HepG2 (cell line): Measurements from ENCODE around the gene AGAP1. TPM values are rescaled to one million over a fixed set of nuclear protein-coding genes. Genes with fewer than 3 reads are reported as not detected.

Experiments used
- ESRRA ChIP-seq: sonication (generic); formaldehyde crosslinking; IDR thresholded peaks from 2 replicates; pipeline ENCODE4 v1.5.1; 2020; ENCODE audit warnings: mild to moderate bottlenecking, low read depth, missing genetic modification reagents
- FOXA3 ChIP-seq: IDR thresholded peaks from 2 replicates; pipeline ENCODE4 v1.6.1; 2016; ENCODE audit warnings: missing genetic modification reagents, missing compliant biosample characterization
- HIVEP1 ChIP-seq: sonication (generic); formaldehyde crosslinking; IDR thresholded peaks from 2 replicates; pipeline ENCODE4 v1.4.0; 2020; ENCODE audit warnings: mild to moderate bottlenecking, missing genetic modification reagents
- REXO4 ChIP-seq: sonication (generic); formaldehyde crosslinking; IDR thresholded peaks from 2 replicates; pipeline ENCODE4 v1.8.0; 2022; ENCODE audit warnings: missing genetic modification reagents, mild to moderate bottlenecking, borderline replicate concordance
- SAP130 ChIP-seq: IDR thresholded peaks from 2 replicates; pipeline ENCODE4 v1.6.1; 2016; ENCODE audit warnings: low read depth
- ZBTB38 ChIP-seq: sonication (generic); formaldehyde crosslinking; IDR thresholded peaks from 2 replicates; pipeline ENCODE4 v1.5.1; 2020; ENCODE audit warnings: mild to moderate bottlenecking, missing genetic modification reagents
- ZNF296 ChIP-seq: sonication (generic); formaldehyde crosslinking; conservative IDR thresholded peaks from 2 replicates; pipeline ENCODE4 v1.5.0; 2020; ENCODE audit warnings: mild to moderate bottlenecking, missing genetic modification reagents
- ZNF331 ChIP-seq: sonication (generic); formaldehyde crosslinking; IDR thresholded peaks from 2 replicates; pipeline ENCODE4 v1.4.0; 2020; ENCODE audit warnings: missing genetic modification reagents
- polyA plus RNA-seq, 8 experiments: library from polyadenylated mRNA; depleted of rRNA in 3 of 8; stranded (reverse) in 7 of 8; unstranded in 1 of 8; fragments of >200 nt; fragmentation: Illumina TruSeq in 4 of 8; extraction: Trizol in 4 of 8; gene quantifications; 2 replicates each; pipeline versions ENCODE4 v1.2.1 to v1.2.3, GENCODE V29; 2011 to 2016; ENCODE audit warnings: low read depth in 4 of 8, missing spikeins in 1 of 8, mixed read lengths in 1 of 8; ENCODE audit not compliant: insufficient read depth in 1 of 8
- total RNA-seq, 5 experiments: library from RNA; depleted of rRNA; stranded (reverse); fragments of >200 nt; fragmentation: Illumina TruSeq; extraction: Trizol; gene quantifications; 2 replicates each; pipeline ENCODE4 v1.2.3, GENCODE V29; 2016; ENCODE audit warnings: low read depth in 1 of 5
- TF ChIP-seq, protein P1 (sequence below): sonication (generic); formaldehyde crosslinking; IDR thresholded peaks from 2 replicates; pipeline ENCODE4 v1.5.0; 2020; ENCODE audit warnings: mild to moderate bottlenecking, missing genetic modification reagents
- TF ChIP-seq, protein P2 (sequence below): IDR thresholded peaks from 2 replicates; pipeline ENCODE4 v1.6.1; 2016; ENCODE audit warnings: mild to moderate bottlenecking, missing biosample characterization, missing genetic modification reagents
- TF ChIP-seq, protein P3 (sequence below): sonication (generic); formaldehyde crosslinking; IDR thresholded peaks from 2 replicates; pipeline ENCODE4 v1.5.1; 2020; ENCODE audit warnings: missing genetic modification reagents, mild to moderate bottlenecking, borderline replicate concordance
- TF ChIP-seq, protein P4 (sequence below), 2 experiments: fragments of 450-650 bp in 1 of 2; sonication (generic) in 1 of 2; formaldehyde crosslinking; IDR thresholded peaks; 2 replicates each; pipeline versions ENCODE4 v1.5.0 to v1.8.0; 2020 to 2022; ENCODE audit warnings: mild to moderate bottlenecking in 1 of 2, missing genetic modification reagents in 1 of 2
- TF ChIP-seq, protein P5 (sequence below): sonication (generic); formaldehyde crosslinking; IDR thresholded peaks from 2 replicates; pipeline ENCODE4 v1.5.0; 2020; ENCODE audit warnings: missing genetic modification reagents
- TF ChIP-seq, protein P6 (sequence below): IDR thresholded peaks from 2 replicates; pipeline ENCODE4 v1.6.1; 2018; ENCODE audit warnings: missing genetic modification reagents
- TF ChIP-seq, protein P7 (sequence below): sonication (generic); formaldehyde crosslinking; IDR thresholded peaks from 2 replicates; pipeline ENCODE4 v1.4.0; 2020; ENCODE audit warnings: mild to moderate bottlenecking, missing genetic modification reagents
- TF ChIP-seq, protein P8 (sequence below): sonication (generic); formaldehyde crosslinking; IDR thresholded peaks from 2 replicates; pipeline ENCODE4 v1.8.1; 2022; ENCODE audit warnings: mild to moderate bottlenecking, missing genetic modification reagents

AGAP1 gene
- total and polyA plus RNA-seq, 2 of the 13 experiments (the other 11 are each of a cell fraction or from before 2014, with no cell fraction given), result 21.2 to 32.7 TPM

DNA sequence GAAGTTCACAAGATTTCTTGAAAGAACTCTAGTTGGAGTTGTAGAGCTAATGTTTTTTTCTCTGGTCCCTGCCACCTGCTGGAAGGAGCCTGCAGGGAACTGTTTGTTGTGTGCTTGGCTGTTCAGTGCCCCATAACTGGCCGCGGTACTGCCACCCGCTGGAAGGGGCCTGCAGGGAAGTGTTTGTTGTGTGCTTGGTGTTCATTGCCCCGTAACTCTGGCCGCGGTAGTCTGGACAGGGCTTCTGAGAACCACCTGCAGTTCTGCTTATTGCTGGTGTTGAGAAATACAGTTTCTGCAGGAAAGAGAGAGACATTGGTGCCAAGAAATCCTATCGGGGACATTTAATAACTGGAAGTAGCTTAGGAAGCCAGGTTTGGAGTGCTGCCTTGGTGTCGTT, 58.1 kb downstream of the AGAP1 start (continued):
- TF ChIP-seq, protein P1, sequence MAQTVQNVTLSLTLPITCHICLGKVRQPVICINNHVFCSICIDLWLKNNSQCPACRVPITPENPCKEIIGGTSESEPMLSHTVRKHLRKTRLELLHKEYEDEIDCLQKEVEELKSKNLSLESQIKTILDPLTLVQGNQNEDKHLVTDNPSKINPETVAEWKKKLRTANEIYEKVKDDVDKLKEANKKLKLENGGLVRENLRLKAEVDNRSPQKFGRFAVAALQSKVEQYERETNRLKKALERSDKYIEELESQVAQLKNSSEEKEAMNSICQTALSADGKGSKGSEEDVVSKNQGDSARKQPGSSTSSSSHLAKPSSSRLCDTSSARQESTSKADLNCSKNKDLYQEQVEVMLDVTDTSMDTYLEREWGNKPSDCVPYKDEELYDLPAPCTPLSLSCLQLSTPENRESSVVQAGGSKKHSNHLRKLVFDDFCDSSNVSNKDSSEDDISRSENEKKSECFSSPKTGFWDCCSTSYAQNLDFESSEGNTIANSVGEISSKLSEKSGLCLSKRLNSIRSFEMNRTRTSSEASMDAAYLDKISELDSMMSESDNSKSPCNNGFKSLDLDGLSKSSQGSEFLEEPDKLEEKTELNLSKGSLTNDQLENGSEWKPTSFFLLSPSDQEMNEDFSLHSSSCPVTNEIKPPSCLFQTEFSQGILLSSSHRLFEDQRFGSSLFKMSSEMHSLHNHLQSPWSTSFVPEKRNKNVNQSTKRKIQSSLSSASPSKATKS (CRISPR knock-in tag), result no peak
- TF ChIP-seq HIVEP1 (no peak), ZBTB38 (CRISPR knock-in tag) (peak; percentile 69; the same call in 1 of the 2 replicates), FOXA3 (CRISPR knock-in tag) (peak; percentile 44; the same call in 1 of the 2 replicates), REXO4 (CRISPR knock-in tag) (no peak), SAP130 (CRISPR knock-in tag) (peak; percentile 67; the same call in 1 of the 2 replicates), ZNF331 (CRISPR knock-in tag) (peak; percentile 48; the same call in 1 of the 2 replicates), ZNF296 (CRISPR knock-in tag) (no peak), ESRRA (no peak)
- TF ChIP-seq, protein P2, sequence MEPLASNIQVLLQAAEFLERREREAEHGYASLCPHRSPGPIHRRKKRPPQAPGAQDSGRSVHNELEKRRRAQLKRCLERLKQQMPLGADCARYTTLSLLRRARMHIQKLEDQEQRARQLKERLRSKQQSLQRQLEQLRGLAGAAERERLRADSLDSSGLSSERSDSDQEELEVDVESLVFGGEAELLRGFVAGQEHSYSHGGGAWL (CRISPR knock-in tag), result no peak
- TF ChIP-seq, protein P3, sequence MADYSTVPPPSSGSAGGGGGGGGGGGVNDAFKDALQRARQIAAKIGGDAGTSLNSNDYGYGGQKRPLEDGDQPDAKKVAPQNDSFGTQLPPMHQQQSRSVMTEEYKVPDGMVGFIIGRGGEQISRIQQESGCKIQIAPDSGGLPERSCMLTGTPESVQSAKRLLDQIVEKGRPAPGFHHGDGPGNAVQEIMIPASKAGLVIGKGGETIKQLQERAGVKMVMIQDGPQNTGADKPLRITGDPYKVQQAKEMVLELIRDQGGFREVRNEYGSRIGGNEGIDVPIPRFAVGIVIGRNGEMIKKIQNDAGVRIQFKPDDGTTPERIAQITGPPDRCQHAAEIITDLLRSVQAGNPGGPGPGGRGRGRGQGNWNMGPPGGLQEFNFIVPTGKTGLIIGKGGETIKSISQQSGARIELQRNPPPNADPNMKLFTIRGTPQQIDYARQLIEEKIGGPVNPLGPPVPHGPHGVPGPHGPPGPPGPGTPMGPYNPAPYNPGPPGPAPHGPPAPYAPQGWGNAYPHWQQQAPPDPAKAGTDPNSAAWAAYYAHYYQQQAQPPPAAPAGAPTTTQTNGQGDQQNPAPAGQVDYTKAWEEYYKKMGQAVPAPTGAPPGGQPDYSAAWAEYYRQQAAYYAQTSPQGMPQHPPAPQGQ (CRISPR knock-in tag), result no peak
- TF ChIP-seq, protein P4, sequence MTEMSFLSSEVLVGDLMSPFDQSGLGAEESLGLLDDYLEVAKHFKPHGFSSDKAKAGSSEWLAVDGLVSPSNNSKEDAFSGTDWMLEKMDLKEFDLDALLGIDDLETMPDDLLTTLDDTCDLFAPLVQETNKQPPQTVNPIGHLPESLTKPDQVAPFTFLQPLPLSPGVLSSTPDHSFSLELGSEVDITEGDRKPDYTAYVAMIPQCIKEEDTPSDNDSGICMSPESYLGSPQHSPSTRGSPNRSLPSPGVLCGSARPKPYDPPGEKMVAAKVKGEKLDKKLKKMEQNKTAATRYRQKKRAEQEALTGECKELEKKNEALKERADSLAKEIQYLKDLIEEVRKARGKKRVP (CRISPR knock-in tag; IDR thresholded peaks at IDR 0.05), result no peak
- TF ChIP-seq, protein P5, sequence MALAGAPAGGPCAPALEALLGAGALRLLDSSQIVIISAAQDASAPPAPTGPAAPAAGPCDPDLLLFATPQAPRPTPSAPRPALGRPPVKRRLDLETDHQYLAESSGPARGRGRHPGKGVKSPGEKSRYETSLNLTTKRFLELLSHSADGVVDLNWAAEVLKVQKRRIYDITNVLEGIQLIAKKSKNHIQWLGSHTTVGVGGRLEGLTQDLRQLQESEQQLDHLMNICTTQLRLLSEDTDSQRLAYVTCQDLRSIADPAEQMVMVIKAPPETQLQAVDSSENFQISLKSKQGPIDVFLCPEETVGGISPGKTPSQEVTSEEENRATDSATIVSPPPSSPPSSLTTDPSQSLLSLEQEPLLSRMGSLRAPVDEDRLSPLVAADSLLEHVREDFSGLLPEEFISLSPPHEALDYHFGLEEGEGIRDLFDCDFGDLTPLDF (CRISPR knock-in tag), result no peak
- TF ChIP-seq, protein P6, sequence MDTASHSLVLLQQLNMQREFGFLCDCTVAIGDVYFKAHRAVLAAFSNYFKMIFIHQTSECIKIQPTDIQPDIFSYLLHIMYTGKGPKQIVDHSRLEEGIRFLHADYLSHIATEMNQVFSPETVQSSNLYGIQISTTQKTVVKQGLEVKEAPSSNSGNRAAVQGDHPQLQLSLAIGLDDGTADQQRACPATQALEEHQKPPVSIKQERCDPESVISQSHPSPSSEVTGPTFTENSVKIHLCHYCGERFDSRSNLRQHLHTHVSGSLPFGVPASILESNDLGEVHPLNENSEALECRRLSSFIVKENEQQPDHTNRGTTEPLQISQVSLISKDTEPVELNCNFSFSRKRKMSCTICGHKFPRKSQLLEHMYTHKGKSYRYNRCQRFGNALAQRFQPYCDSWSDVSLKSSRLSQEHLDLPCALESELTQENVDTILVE (CRISPR knock-in tag), result no peak
- TF ChIP-seq, protein P7, sequence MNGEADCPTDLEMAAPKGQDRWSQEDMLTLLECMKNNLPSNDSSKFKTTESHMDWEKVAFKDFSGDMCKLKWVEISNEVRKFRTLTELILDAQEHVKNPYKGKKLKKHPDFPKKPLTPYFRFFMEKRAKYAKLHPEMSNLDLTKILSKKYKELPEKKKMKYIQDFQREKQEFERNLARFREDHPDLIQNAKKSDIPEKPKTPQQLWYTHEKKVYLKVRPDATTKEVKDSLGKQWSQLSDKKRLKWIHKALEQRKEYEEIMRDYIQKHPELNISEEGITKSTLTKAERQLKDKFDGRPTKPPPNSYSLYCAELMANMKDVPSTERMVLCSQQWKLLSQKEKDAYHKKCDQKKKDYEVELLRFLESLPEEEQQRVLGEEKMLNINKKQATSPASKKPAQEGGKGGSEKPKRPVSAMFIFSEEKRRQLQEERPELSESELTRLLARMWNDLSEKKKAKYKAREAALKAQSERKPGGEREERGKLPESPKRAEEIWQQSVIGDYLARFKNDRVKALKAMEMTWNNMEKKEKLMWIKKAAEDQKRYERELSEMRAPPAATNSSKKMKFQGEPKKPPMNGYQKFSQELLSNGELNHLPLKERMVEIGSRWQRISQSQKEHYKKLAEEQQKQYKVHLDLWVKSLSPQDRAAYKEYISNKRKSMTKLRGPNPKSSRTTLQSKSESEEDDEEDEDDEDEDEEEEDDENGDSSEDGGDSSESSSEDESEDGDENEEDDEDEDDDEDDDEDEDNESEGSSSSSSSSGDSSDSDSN (CRISPR knock-in tag), result peak; percentile 49; the same call in 1 of the 2 replicates
- TF ChIP-seq, protein P8, sequence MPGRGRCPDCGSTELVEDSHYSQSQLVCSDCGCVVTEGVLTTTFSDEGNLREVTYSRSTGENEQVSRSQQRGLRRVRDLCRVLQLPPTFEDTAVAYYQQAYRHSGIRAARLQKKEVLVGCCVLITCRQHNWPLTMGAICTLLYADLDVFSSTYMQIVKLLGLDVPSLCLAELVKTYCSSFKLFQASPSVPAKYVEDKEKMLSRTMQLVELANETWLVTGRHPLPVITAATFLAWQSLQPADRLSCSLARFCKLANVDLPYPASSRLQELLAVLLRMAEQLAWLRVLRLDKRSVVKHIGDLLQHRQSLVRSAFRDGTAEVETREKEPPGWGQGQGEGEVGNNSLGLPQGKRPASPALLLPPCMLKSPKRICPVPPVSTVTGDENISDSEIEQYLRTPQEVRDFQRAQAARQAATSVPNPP (CRISPR knock-in tag), result no peak
